ENCODE data around the gene ZSCAN22.
"Not testable (repeated sequence)": the region's sequence is repeated elsewhere in the genome, so short reads cannot be mapped to it uniquely, and the experiment has no call there.

Gene ZSCAN22

GRCh38 chr19:58338825-58339558, 12.2 kb downstream of the ZSCAN22 start:
- TF ChIP-seq, protein P1, sequence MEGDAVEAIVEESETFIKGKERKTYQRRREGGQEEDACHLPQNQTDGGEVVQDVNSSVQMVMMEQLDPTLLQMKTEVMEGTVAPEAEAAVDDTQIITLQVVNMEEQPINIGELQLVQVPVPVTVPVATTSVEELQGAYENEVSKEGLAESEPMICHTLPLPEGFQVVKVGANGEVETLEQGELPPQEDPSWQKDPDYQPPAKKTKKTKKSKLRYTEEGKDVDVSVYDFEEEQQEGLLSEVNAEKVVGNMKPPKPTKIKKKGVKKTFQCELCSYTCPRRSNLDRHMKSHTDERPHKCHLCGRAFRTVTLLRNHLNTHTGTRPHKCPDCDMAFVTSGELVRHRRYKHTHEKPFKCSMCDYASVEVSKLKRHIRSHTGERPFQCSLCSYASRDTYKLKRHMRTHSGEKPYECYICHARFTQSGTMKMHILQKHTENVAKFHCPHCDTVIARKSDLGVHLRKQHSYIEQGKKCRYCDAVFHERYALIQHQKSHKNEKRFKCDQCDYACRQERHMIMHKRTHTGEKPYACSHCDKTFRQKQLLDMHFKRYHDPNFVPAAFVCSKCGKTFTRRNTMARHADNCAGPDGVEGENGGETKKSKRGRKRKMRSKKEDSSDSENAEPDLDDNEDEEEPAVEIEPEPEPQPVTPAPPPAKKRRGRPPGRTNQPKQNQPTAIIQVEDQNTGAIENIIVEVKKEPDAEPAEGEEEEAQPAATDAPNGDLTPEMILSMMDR (IDR thresholded peaks at IDR 0.05; ENCODE audit: insufficient read depth, low read length, poor library complexity, severe bottlenecking) = no peak
- no peak for DNase-seq (ENCODE audit: extremely low read depth, insufficient read length)
- H3K36me3 ChIP-seq (ENCODE audit: control insufficient read depth, insufficient read depth, low read length) = peaks cover 24% of the 10 kb centered on the region
- no peak overlapping the region for H3K4me3 ChIP-seq (replicated peaks; ENCODE audit: low read depth, low read length)
- no peaks in the 10 kb centered on the region for H3K27me3 ChIP-seq (replicated peaks; ENCODE audit: control insufficient read depth, insufficient read depth, low read length)

DNA sequence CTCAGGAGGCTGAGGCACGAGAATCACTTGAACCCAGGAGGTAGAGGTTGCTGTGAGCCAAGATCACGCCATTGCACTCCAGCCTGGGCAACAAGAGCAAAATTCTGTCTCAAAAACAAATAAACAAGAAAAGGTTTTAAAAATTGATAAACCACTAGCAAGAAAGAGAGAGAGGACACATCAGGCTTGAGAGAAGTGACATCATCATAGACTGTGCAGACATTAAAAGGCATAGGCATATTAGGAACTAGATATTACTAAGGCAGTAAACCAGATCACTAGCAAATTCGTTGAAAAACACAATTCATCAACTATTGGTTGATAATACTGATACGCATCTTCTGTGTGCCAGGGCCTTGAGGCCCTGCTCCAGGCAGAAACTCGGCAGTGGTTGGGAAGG, 18.8 kb downstream of the ZSCAN22 start:
- DNase-seq (ENCODE audit: extremely low read depth, insufficient read length) = no peak
- Histone ChIP-seq H3K27me3 (replicated peaks; ENCODE audit: control insufficient read depth, insufficient read depth, low read length) (no peaks in the 10 kb centered on the region), H3K4me3 (replicated peaks; ENCODE audit: low read depth, low read length) (no peak overlapping the region), H3K36me3 (ENCODE audit: control insufficient read depth, insufficient read depth, low read length) (peaks cover 1% of the 10 kb centered on the region)
- TF ChIP-seq, protein P1 (IDR thresholded peaks at IDR 0.05; ENCODE audit: insufficient read depth, low read length, poor library complexity, severe bottlenecking) = no peak

DNA sequence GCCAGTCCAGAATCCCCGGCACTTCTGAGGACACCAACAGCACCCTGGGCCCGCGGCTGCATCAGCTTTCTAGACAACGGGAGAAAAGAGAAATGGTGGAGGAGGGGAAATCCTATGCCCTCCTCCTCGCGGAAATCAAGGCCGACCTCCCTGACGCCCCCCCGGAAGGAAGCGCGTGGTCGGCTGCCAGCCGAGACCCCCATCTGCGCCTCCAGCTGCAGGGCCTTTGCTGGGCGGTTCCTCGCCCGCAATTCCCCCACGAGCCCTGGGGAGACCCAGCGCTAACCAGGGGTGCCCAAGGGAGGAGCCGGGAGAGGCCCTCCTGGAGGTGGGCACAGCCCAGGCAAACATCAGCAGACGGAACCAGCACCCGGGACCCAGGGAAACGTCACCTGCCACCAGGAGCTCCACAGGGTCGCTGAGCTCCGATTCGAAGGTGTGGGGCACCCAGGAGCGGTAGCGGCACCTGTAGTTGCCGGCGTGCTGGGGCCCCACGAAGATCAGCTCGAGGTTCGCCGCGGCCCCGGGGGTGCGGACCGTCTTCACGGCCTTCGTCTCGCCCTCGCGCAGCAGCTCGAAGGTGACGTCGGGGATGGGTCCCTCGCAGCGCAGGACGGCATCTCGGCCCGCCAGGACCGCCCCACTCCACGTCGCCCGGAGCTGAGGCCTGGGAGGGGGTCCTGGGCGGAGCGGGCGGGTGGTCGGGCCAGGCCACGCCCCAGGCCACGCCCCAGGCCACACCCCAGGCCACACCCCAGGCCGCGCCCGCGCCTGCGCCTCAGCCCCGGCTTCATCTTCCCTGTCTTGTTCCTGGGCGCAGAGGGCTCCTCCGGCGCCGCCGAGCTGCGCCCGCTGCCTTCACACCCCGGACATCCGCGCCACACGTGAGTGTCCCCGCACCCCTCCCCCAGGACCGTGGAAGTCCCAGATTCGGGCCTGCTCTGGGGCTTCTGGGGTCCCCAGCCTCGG, 20.5 kb downstream of the ZSCAN22 start:
- Histone ChIP-seq H3K36me3 (ENCODE audit: control insufficient read depth, insufficient read depth, low read length) (peaks cover 2% of the 10 kb centered on the region), H3K4me3 (replicated peaks; ENCODE audit: low read depth, low read length) (peak overlapping the region; percentile 84), H3K27me3 (replicated peaks; ENCODE audit: control insufficient read depth, insufficient read depth, low read length) (no peaks in the 10 kb centered on the region)
- peak; percentile 84 for DNase-seq (ENCODE audit: extremely low read depth, insufficient read length)
- TF ChIP-seq, protein P1 (IDR thresholded peaks at IDR 0.05; ENCODE audit: insufficient read depth, low read length, poor library complexity, severe bottlenecking) = no peak

DNA sequence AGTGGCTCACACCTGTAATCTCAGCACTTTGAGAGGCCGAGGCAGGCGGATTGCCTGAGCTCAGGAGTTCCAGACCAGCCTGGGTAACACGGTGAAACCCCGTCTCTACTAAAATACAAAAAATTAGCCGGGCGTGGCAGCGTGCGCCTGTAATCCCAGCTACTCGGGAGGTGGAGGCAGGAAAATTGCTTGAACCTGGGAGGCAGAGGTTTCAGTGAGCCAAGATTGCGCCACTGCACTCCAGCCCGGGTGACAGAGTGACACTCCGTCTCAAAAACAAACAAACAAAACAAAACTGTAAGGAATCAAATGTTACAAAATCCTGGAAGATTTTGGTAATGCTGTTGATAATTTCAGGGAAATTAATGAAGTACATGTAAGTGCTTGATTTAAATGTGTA, 21.3 kb downstream of the ZSCAN22 start:
- not testable (repeated sequence) for DNase-seq (ENCODE audit: extremely low read depth, insufficient read length); H3K27me3 ChIP-seq (replicated peaks; ENCODE audit: control insufficient read depth, insufficient read depth, low read length); H3K36me3 ChIP-seq (ENCODE audit: control insufficient read depth, insufficient read depth, low read length)
- H3K4me3 ChIP-seq (replicated peaks; ENCODE audit: low read depth, low read length) = peak overlapping the region; percentile 84

- Histone ChIP-seq H3K36me3 (ENCODE audit: control insufficient read depth, insufficient read depth, low read length) (peaks cover 2% of the 10 kb centered on the region), H3K4me3 (replicated peaks; ENCODE audit: low read depth, low read length) (no peak overlapping the region), H3K27me3 (replicated peaks; ENCODE audit: control insufficient read depth, insufficient read depth, low read length) (no peaks in the 10 kb centered on the region)
- no peak for DNase-seq (ENCODE audit: extremely low read depth, insufficient read length)
- TF ChIP-seq, protein P1 (IDR thresholded peaks at IDR 0.05; ENCODE audit: insufficient read depth, low read length, poor library complexity, severe bottlenecking) = no peak
Measured at GRCh38 chr19:58349590-58349989, 22.8 kb downstream of the ZSCAN22 start.

Data from GM06990 (cell line).